A549 (cell line): Measurements from ENCODE around the gene SPINK8.

Source experiments
- CTCF ChIP-seq: fragments of >200 bp; sonication (Bioruptor Twin); formaldehyde crosslinking; IDR thresholded peaks from 3 replicates; pipeline ENCODE4 v1.5.1; 2016
- EHMT2 ChIP-seq: fragments of 200-600 bp; sonication (generic); IDR thresholded peaks from 2 replicates; pipeline ENCODE4 v1.6.1; 2016; ENCODE audit warnings: antibody characterized with exemption, low read depth, mild to moderate bottlenecking, moderate library complexity
- EP300 ChIP-seq, 2 experiments: fragments of >200 bp; sonication (Bioruptor Twin); formaldehyde crosslinking; IDR thresholded peaks; 2 replicates in 1 of 2; 3 replicates in 1 of 2; pipeline ENCODE4 v1.6.1; 2016 to 2017
- ESRRA ChIP-seq: fragments of 150-350 bp; IDR thresholded peaks from 2 replicates; pipeline ENCODE4 v1.6.1; 2014; ENCODE audit warnings: mild to moderate bottlenecking, low read length, borderline replicate concordance
- MYC ChIP-seq: IDR thresholded peaks from 2 replicates; pipeline ENCODE4 v1.6.1; 2012; ENCODE audit warnings: mild to moderate bottlenecking, inconsistent platforms, low read length, improper control_type of control experiment, borderline replicate concordance
- RARB ChIP-seq: fragments of 250-450 bp; sonication (Bioruptor Pico); IDR thresholded peaks from 2 replicates; pipeline ENCODE4 v1.8.0; 2021; ENCODE audit warnings: mild to moderate bottlenecking, moderate library complexity
- RCOR1 ChIP-seq: fragments of 150-350 bp; IDR thresholded peaks from 2 replicates; pipeline ENCODE4 v1.6.1; 2014; ENCODE audit warnings: antibody characterized with exemption, low read length, low read depth
- REST ChIP-seq: fragments of 200-600 bp; sonication (generic); IDR thresholded peaks from 2 replicates; pipeline ENCODE4 v1.6.1; 2016; ENCODE audit warnings: antibody characterized with exemption, mild to moderate bottlenecking, moderate library complexity
- SMC3 ChIP-seq: fragments of >200 bp; sonication (Bioruptor Twin); formaldehyde crosslinking; IDR thresholded peaks from 3 replicates; pipeline ENCODE4 v1.6.1; 2018; ENCODE audit warnings: inconsistent platforms
- USF2 ChIP-seq: fragments of 450-650 bp; IDR thresholded peaks from 2 replicates; pipeline ENCODE4 v1.6.1; 2014; ENCODE audit warnings: antibody characterized with exemption

- TF ChIP-seq EHMT2, result no peak
- TF ChIP-seq USF2, result no peak
- TF ChIP-seq MYC, result no peak
- no peak for TF ChIP-seq CTCF
- TF ChIP-seq ESRRA, result no peak
- TF ChIP-seq EP300 (IDR thresholded peaks at IDR 0.05), result no peak
- no peak for TF ChIP-seq RARB
- TF ChIP-seq SMC3, result no peak
- TF ChIP-seq RCOR1, result no peak
- TF ChIP-seq REST, result no peak
Measured at GRCh38 chr3:48345946-48346572, 12.6 kb upstream of the SPINK8 start.
